K562 treated with DMSO at 1 percent for 12 hours (cell line): ENCODE results near the gene B4GALT2. TPM values are rescaled to one million over a fixed set of nuclear protein-coding genes. Genes with fewer than 3 reads are reported as not detected.

Experiments
- total RNA-seq: library from RNA; unstranded; fragments of 300-600 nt; gene quantifications from 2 replicates; pipeline ENCODE4 v1.2.3, GENCODE V29; 2022; ENCODE audit not compliant: insufficient read depth

B4GALT2 gene
- 29.5 and 32.0 TPM in 2 replicates for total RNA-seq

GRCh38 chr1:43978551-43979260 is at the start of gene B4GALT2:
Gene B4GALT2, plus strand, starts transcription at chr1:43979210. Its CDS starts 1,951 bp downstream, at chr1:43981161.

GRCh38 chr1:43933386-43934100 is 45.5 kb upstream of the B4GALT2 start, which contains the start of gene ARTN:
Gene ARTN, plus strand, starts transcription at chr1:43933801. Its CDS starts 1,856 bp downstream, at chr1:43935657.

GRCh38 chr1:43946236-43947060 is 32.6 kb upstream of the B4GALT2 start, which contains the start of gene IPO13:
Gene IPO13, plus strand, starts transcription at chr1:43946950. Its CDS starts 651 bp downstream, at chr1:43947601.

GRCh38 chr1:43969746-43970466 is 9.1 kb upstream of the B4GALT2 start, which contains the start of gene DPH2:
Gene DPH2, plus strand, starts transcription at chr1:43970010. Its CDS starts 166 bp downstream, at chr1:43970176.

GRCh38 chr1:43974443-43975248 is 4.4 kb upstream of the B4GALT2 start, which contains the start of gene ATP6V0B:
Gene ATP6V0B, plus strand, starts transcription at chr1:43974960. Its CDS starts 81 bp downstream, at chr1:43975041.

GRCh38 chr1:43991476-43992231 is 12.6 kb downstream of the B4GALT2 start, which contains the start of gene CCDC24:
Gene CCDC24, plus strand, starts transcription at chr1:43991599. Its CDS starts 280 bp downstream, at chr1:43991879.

GRCh38 chr1:44031252-44032169 is 52.5 kb downstream of the B4GALT2 start, which contains the start of gene SLC6A9:
Gene SLC6A9, minus strand, starts transcription at chr1:44031462. Its CDS starts 7,185 bp downstream, at chr1:44024277.

Other genes starting within 250 kb of the B4GALT2 start
- 1.2 and 5.8 TPM in 2 replicates for gene ARTN, start 45.4 kb upstream of the B4GALT2 start, total RNA-seq
- gene IPO13, start 32.3 kb upstream of the B4GALT2 start, total RNA-seq = 21.9 and 35.0 TPM in 2 replicates
- 9.4 and 14.9 TPM in 2 replicates for gene DPH2, start 9.2 kb upstream of the B4GALT2 start, total RNA-seq
- 472 and 612 TPM in 2 replicates for gene ATP6V0B, start 4.2 kb upstream of the B4GALT2 start, total RNA-seq
- 0.41 TPM in 1 of 2 replicates, not detected in the other for gene CCDC24, start 12.4 kb downstream of the B4GALT2 start, total RNA-seq
- gene SLC6A9, start 52.3 kb downstream of the B4GALT2 start, total RNA-seq = 20.4 and 50.0 TPM in 2 replicates
- gene KLF17, start 139.6 kb downstream of the B4GALT2 start, total RNA-seq = not detected in 2 replicates
- gene KLF18, start 162.4 kb downstream of the B4GALT2 start, total RNA-seq = not detected in 2 replicates
- 31.9 and 38.9 TPM in 2 replicates for gene DMAP1, start 234.3 kb downstream of the B4GALT2 start, total RNA-seq